HFF-Myc (cell line): ENCODE measurements around the gene COQ10A.

Experiments used
- DNase-seq: peaks from one replicate; pipeline ENCODE4 v3.0.0-alpha.2; 2011; ENCODE audit warnings: low read depth; ENCODE audit errors: extremely low read depth
- H3K4me3 ChIP-seq: replicated peaks from 2 replicates; pipeline ENCODE4 v1.5.1; 2011; ENCODE audit warnings: low read depth, mild to moderate bottlenecking, control low read depth, low read length
- CTCF ChIP-seq: IDR thresholded peaks from 2 replicates; pipeline ENCODE4 v1.5.1; 2012; ENCODE audit warnings: mild to moderate bottlenecking, low read depth, low read length, control low read depth; ENCODE audit errors: missing control alignments

Gene COQ10A

GRCh38 chr12:56231184-56231582 is 35.6 kb upstream of the COQ10A start:
- H3K4me3 ChIP-seq, result no peak overlapping the region
- DNase-seq, result no peak

GRCh38 chr12:56234746-56235436 is 31.9 kb upstream of the COQ10A start:
- no peak for DNase-seq
- H3K4me3 ChIP-seq, result no peak overlapping the region
- TF ChIP-seq CTCF, result no peak

More at GRCh38 chr12:56231184-56231582, 35.6 kb upstream of the COQ10A start:
- TF ChIP-seq CTCF, result no peak

GRCh38 chr12:56236091-56236490 is 30.7 kb upstream of the COQ10A start:
- H3K4me3 ChIP-seq, result no peak overlapping the region
- no peak for DNase-seq
- TF ChIP-seq CTCF, result no peak

- H3K4me3 ChIP-seq, result no peak overlapping the region
- DNase-seq, result no peak
- no peak for TF ChIP-seq CTCF
Observed at GRCh38 chr12:56236985-56237384, 29.8 kb upstream of the COQ10A start.

GRCh38 chr12:56237552-56237951 is 29.2 kb upstream of the COQ10A start:
- no peak for DNase-seq
- no peak overlapping the region for H3K4me3 ChIP-seq
- no peak for TF ChIP-seq CTCF

GRCh38 chr12:56241424-56242303 is 25.1 kb upstream of the COQ10A start:
- H3K4me3 ChIP-seq, result no peak overlapping the region
- TF ChIP-seq CTCF, result no peak
- no peak for DNase-seq
